ELR (cell line): Measurements from ENCODE around the gene FOCAD.

Experiments
- DNase-seq: peaks from one replicate; pipeline ENCODE4 v3.0.0-alpha.2; 2015; ENCODE audit warnings: low read depth

Gene FOCAD

DNA sequence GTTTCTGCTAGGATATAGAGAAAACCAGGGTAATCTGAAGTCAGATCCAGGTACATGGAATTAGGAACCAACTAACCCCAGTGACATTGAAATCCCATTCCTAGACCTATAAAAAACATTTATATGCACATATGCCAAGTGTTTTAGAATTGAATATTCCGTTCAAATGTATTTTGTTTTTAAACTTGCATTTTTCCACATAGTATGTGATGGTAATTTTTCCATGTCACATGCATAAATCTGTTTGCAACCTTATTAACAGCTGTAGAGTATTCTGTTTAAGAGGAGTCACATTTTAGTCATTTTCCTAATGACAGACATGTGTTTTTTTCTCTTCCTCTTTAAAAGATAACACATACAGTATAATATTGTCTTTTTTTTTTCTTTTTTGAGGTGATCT is 50.2 kb downstream of the FOCAD start:
- no peak for DNase-seq

GRCh38 chr9:20740304-20740703 is 56.2 kb downstream of the FOCAD start:
- no peak for DNase-seq

- no peak for DNase-seq
Observed at GRCh38 chr9:20740929-20741582, 57.0 kb downstream of the FOCAD start.

DNA sequence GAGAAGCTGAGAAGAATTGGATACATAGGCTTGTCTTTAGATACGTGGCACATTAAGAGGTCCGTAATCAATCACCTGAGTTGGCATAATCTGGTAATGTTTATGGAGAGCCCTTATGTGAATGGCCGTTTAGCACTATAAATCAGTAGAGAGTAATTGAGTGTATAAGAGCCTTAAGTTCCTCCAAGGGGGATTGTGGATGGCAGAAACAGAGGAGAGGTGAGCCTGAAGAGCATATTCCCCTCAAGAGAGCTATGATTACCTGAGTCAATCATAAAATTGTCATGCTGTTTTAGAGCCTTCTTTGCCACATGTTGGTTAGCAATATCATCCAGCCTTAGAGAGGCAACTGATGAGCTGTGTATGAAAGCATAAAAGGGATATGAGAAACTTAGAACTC is 58.8 kb downstream of the FOCAD start:
- no peak for DNase-seq

DNA sequence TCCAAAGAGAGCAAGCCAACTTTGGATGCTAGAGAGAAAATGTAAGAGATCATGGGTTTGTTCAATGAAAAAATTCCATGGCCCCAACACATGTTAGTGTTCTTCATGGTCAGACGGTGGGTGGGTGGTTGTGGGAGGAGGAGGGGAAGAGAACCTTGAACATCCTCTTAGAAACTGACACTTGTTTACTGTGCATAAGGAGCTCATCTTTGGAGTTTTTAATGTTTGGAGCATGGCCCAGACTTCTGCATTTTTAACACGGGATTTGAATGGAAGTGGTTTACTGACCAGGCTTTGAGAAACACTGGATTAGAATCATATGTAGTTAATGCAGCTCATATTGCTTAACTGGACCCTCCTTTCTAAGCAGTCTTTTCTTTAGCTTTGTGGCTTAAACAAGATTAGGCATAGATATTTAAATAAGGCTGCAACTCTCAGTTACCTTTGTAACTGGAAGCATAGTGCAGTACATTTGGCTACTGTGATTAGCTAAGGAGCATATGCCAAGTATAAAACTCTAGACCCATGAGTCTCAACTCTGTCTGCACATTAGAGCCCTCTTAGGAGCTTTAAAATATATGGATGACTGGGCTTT is 60.1 kb downstream of the FOCAD start:
- DNase-seq = no peak

GRCh38 chr9:20746967-20747366 is 62.9 kb downstream of the FOCAD start:
- no peak for DNase-seq

- no peak for DNase-seq
Observed at GRCh38 chr9:20749496-20750198, 65.6 kb downstream of the FOCAD start.

DNA sequence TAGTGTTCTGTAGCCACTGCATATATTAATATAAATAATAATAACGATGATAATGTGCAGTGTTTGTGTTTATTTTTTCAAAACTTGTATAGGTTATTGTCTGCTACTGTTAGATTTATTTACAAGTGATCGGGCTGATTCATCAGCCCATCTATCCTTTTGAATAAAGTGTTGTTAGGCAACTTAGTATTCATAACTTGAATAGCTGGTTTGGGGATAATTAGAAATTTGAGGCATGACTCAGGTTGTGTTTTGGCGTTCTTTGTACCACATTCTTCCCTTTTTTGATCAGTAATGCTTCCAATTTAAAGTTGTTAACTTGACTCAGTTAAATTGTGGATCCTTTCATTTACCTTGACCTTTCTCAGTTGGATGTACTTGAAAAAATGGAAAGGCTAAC is 69.7 kb downstream of the FOCAD start:
- peak; percentile 12 for DNase-seq

GRCh38 chr9:20754556-20754955 is 70.5 kb downstream of the FOCAD start:
- DNase-seq = no peak

DNA sequence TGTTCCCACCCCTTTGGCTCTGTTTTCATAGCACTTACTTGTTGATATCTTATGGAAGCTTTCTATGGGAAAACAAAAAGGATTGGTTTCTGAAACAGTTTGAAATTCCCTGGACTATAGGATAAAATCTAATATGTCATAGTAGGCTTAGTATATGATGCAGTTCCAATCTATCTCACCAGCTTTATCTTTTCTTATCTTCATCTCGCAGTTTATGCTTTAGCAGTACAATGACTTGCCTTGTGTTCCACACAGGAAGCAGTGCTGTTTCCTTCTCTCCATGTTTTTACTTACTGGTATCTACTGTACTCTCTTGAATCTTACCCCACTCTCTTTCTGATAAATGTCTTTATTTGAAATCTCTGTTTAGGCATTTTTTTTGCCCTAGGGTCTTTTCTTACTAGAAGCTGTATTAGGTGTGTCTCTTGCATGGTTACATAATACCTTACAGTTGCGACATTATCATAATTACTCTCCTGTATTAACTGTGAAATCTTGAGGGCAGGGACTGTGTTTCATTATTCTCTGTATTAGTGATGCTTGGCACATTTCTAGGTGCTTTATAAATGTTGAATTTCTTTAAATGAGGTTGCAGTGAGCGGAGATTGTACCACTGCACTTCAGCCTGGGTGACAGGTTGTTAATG is 76.3 kb downstream of the FOCAD start:
- DNase-seq = no peak

DNA sequence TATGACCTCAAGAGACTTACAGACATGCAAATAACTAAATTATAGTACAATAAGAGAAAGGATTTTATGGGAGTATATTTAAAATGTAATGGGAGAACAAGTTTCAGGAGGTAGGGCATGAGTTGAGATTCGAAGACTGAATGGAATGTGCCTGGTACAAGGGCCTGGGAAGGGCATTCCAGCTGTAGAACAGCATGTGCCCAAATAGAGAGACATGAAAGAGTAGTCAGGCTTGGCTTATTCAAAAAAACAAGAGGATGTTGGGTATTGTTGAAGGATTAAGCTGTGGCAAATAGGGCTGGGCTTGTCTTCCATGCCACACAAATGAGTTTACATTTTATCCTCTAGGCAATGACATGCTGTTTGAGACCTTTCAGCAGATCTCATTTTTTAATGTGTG is 86.9 kb downstream of the FOCAD start:
- no peak for DNase-seq

DNA sequence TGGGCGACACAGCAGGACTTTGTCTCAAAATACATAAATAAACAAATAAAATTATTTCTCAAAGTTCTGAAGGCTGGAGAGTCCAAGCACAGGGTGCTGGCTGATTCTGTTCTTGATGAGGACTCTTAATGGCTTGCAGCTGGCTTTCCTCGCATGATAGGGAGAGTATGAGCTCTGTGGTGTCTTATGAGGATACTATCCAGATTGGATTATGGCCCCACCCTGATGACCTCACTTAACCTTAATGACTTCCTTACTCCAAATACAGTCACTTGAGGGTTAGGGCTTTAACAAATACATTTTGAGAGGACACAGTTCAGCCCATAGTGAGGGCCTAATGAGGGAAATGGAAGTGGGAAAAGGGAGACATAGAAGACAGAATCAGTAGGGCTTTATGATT is 87.7 kb downstream of the FOCAD start:
- DNase-seq = no peak

DNA sequence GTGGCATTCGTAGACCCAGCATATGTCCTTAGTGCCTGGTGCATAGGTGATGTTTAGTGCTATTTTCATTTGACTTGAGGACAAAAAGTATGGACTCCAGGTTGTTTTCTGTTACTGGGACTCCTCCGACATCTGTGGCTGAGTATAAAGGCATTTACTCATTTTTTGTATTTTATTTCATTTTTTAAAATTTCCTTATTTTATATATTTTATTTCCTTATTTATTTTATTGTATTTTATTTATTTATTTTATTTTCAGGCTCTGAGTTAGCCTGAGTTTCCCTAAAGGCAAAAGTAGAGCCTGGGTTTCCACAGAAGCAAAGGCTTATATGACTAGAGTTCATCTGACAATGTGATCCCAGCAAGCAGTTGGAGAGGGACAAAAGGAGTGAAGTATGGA is 91.6 kb downstream of the FOCAD start:
- no peak for DNase-seq

- no peak for DNase-seq
Observed at GRCh38 chr9:20781092-20781491, 97.0 kb downstream of the FOCAD start.

- DNase-seq = no peak
Observed at GRCh38 chr9:20782289-20782688, 98.2 kb downstream of the FOCAD start.

GRCh38 chr9:20783057-20784038 is 99.3 kb downstream of the FOCAD start:
- no peak for DNase-seq

DNA sequence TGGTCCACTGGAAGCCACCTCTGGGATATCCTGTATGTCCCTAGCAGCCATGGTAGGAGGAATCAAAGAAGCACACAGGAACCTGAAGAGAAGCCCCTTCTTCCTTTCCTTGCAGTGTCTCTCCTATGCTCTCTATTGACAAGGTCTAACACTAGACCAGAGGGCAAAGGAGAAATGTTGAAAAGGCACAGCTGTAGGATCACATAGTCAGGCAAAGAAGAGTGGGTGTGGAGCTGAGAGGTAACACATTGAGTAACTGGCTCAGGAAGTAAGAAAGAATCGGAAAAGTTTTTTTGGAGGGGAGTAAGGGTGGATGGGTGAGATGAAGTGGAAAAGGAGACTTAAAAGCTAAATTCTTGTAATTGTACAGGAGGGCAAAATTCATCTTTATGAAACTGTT is 100.1 kb downstream of the FOCAD start:
- DNase-seq = no peak

DNA sequence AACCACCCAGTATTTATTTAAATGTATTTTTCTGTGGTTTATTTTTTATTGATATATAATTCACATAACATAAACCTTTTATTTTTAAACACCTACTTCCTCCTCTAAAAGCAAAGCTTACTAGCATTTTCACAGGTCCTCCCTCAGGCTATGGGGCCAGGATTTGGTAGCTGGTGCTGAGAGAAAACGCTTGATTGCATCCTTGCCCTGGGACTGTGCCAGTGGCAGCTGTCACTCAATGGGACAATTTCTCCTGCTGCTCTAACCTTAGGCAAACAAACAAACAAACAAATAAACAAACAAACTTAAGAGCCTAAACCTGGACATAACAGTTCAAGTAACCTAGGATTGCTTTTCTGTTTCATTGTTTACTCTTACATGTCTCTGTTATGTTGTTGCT is 102.7 kb downstream of the FOCAD start:
- no peak for DNase-seq

DNA sequence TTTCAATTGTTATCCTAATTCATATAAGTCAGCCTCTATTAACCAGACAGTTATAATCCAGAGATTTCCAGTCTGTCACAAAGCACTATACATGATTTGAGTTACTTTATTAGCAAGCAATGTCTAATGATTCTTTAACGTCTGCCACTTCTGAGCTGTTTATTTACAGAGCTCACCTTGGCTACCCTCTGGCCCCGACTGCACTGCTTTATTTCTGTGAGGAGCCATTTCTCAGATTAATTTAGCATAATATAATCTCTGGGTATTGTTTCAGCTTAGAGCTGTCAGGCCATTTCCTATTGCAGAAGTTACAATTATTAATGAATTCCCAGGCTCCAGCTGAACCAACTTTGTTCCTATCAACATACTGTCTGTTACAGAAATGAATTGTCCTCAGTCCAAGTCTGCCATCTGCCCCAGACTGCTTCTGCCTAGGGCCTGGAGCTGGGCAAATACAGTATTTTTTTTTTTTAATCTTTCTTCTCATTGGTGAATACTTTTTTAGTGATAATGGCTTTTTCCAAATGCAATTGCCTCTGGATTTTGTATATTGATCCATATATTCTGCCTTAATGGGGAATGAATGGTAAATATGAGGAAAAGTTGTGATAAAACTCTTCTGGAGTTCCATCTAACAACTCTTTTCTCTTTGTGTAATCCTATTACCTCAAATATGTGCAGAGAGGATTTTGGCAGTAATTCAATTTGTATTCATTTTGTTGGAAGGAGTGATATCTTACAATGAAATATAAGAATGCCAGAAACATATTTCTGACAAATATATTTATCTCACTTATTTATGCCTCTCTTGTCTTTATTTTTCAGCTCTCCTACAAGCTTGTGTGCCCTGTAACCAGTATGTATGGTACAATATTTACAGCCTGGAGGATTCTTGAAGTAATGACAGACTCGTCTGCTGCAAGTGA is 104.7 kb downstream of the FOCAD start:
- DNase-seq = no peak

GRCh38 chr9:20790721-20791120 is 106.7 kb downstream of the FOCAD start:
- DNase-seq = no peak

- DNase-seq = no peak
Observed at GRCh38 chr9:20791682-20792081, 107.6 kb downstream of the FOCAD start.
